KMS-11 (cell line): Measurements from ENCODE around the gene YARS1.

ENCODE experiments used
- H2AFZ ChIP-seq: fragments of 200-600 bp; sonication (generic); 2 replicates; pipeline ENCODE4 v1.6.1; 2016; ENCODE audit warnings: antibody characterized with exemption, mixed run types, low read depth
- H3K27ac ChIP-seq: fragments of 200-600 bp; sonication (generic); 2 replicates; pipeline ENCODE4 v1.6.1; 2016; ENCODE audit warnings: mild to moderate bottlenecking, mixed run types
- H3K27me3 ChIP-seq: fragments of 200-600 bp; sonication (generic); 2 replicates; pipeline ENCODE4 v1.6.1; 2017; ENCODE audit warnings: mild to moderate bottlenecking, low read depth, mixed run types, moderate library complexity; ENCODE audit not compliant: insufficient read depth
- H3K36me3 ChIP-seq: fragments of 200-600 bp; sonication (generic); 2 replicates; pipeline ENCODE4 v1.6.1; 2017; ENCODE audit warnings: mild to moderate bottlenecking, mixed run types; ENCODE audit not compliant: insufficient read depth
- H3K4me1 ChIP-seq: fragments of 200-600 bp; sonication (generic); 2 replicates; pipeline ENCODE4 v1.6.1; 2016; ENCODE audit warnings: mild to moderate bottlenecking, low read depth, mixed run types; ENCODE audit not compliant: poor library complexity, severe bottlenecking
- H3K4me2 ChIP-seq: fragments of 200-600 bp; sonication (generic); 2 replicates; pipeline ENCODE4 v1.7.0; 2016; ENCODE audit warnings: mild to moderate bottlenecking, mixed run types
- H3K4me3 ChIP-seq: fragments of 200-600 bp; sonication (generic); IDR thresholded peaks from 2 replicates; pipeline ENCODE4 v1.6.1; 2017; ENCODE audit warnings: low read depth, low read length, mixed read lengths; ENCODE audit not compliant: insufficient read depth
- H3K79me2 ChIP-seq: fragments of 200-600 bp; sonication (generic); 2 replicates; pipeline ENCODE4 v1.6.1; 2016; ENCODE audit warnings: low read depth, mixed run types; ENCODE audit not compliant: insufficient read depth
- H3K9ac ChIP-seq: fragments of 200-600 bp; sonication (generic); 2 replicates; pipeline ENCODE4 v1.6.1; 2016; ENCODE audit warnings: mild to moderate bottlenecking, mixed run types
- H4K20me1 ChIP-seq: fragments of 200-600 bp; sonication (generic); 2 replicates; pipeline ENCODE4 v1.6.1; 2016; ENCODE audit warnings: mild to moderate bottlenecking, mixed run types; ENCODE audit not compliant: insufficient read depth
- TF ChIP-seq, protein P1 (sequence below): fragments of 200-600 bp; sonication (generic); conservative IDR thresholded peaks from 2 replicates; pipeline ENCODE4 v1.6.1; 2017; ENCODE audit warnings: low read depth, mild to moderate bottlenecking, antibody characterized with exemption, low read length, moderate library complexity, mixed read lengths

The YARS1 gene

DNA sequence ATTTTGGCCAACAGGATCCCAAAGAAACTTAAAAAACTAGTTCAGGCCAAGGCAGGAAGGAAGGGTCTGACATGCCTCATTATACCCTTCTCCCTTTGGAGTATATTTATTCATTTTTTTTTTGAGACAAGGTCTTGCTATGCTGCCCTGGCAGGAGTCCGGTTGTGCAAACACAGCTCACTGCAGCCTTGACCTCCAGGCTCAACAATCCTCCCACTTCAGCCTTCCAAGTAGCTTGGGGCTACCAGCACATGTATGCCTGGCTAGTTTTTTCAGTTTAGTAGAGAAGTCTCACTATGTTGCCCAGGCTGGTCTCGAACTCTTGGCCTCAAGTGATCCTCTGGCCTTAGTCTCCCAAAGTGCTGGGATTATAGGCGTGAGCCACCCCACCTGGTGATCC is 5.2 kb downstream of the YARS1 start:
- no peak overlapping the region for H2AFZ ChIP-seq
- no peak overlapping the region for H3K4me2 ChIP-seq
- peaks cover 11% of the 10 kb centered on the region; the same call in 1 of the 2 replicates for H3K36me3 ChIP-seq
- TF ChIP-seq, protein P1, sequence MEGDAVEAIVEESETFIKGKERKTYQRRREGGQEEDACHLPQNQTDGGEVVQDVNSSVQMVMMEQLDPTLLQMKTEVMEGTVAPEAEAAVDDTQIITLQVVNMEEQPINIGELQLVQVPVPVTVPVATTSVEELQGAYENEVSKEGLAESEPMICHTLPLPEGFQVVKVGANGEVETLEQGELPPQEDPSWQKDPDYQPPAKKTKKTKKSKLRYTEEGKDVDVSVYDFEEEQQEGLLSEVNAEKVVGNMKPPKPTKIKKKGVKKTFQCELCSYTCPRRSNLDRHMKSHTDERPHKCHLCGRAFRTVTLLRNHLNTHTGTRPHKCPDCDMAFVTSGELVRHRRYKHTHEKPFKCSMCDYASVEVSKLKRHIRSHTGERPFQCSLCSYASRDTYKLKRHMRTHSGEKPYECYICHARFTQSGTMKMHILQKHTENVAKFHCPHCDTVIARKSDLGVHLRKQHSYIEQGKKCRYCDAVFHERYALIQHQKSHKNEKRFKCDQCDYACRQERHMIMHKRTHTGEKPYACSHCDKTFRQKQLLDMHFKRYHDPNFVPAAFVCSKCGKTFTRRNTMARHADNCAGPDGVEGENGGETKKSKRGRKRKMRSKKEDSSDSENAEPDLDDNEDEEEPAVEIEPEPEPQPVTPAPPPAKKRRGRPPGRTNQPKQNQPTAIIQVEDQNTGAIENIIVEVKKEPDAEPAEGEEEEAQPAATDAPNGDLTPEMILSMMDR = no peak
- no peak overlapping the region for H3K27ac ChIP-seq
- peaks cover 97% of the 10 kb centered on the region for H3K79me2 ChIP-seq
- H3K4me1 ChIP-seq = peaks cover 30% of the 10 kb centered on the region
- H3K4me3 ChIP-seq = no peak overlapping the region
- no peak overlapping the region for H3K9ac ChIP-seq
- no peaks in the 10 kb centered on the region for H3K27me3 ChIP-seq
- peaks cover 18% of the 10 kb centered on the region for H4K20me1 ChIP-seq

DNA sequence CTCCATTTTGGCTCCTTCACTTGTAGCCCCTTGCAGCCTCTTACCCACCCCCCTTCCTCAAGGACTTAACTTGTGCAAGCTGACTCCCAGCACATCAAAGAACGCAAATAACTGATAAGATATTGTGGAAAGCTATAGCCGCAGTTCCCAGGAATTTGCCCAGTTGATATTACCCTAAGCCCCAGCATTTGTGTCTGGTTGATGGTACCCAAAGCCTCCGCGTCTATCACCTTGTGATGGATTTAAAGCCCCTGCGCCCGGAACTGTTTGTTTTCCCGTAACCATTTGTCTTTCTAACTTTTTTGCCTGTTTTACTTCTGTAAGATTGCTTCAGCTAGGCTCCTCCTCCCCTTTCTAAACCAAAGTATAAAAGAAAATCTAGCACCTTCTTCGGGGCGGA is 5.9 kb downstream of the YARS1 start:
- H3K27me3 ChIP-seq = no peaks in the 10 kb centered on the region
- H3K4me1 ChIP-seq = peaks cover 30% of the 10 kb centered on the region
- no peak overlapping the region for H2AFZ ChIP-seq
- H3K4me3 ChIP-seq = no peak overlapping the region
- no peak overlapping the region for H3K27ac ChIP-seq
- TF ChIP-seq, protein P1 = no peak
- peaks cover 18% of the 10 kb centered on the region for H4K20me1 ChIP-seq
- peaks cover 15% of the 10 kb centered on the region; the same call in 1 of the 2 replicates for H3K36me3 ChIP-seq
- peaks cover 94% of the 10 kb centered on the region for H3K79me2 ChIP-seq
- H3K4me2 ChIP-seq = no peak overlapping the region
- H3K9ac ChIP-seq = no peak overlapping the region

DNA sequence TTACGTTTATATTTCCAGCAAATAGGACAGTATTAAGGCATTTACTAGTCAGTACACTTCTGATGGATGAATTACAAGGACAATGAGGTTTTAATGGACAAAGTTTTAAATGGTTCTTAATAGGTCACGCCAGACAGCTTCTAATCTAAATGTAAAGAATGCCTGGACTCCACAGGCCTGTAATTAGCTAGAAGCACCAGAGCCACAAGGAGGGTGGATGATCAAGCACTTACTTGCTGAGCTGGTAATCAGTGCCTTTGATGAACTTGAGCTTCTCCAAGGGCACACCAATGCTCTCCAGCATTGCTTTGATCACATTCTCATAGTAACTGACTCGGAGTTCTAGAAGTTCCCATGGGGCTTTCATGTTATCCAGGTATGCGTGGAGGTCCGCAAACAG is 6.8 kb downstream of the YARS1 start:
- Histone ChIP-seq H3K27ac (no peak overlapping the region), H3K9ac (no peak overlapping the region), H3K4me1 (peaks cover 34% of the 10 kb centered on the region), H3K27me3 (no peaks in the 10 kb centered on the region), H2AFZ (no peak overlapping the region), H3K79me2 (peaks cover 85% of the 10 kb centered on the region), H4K20me1 (peaks cover 18% of the 10 kb centered on the region), H3K4me2 (no peak overlapping the region), H3K36me3 (peaks cover 14% of the 10 kb centered on the region; the same call in 1 of the 2 replicates), H3K4me3 (no peak overlapping the region)
- TF ChIP-seq, protein P1 = no peak

DNA sequence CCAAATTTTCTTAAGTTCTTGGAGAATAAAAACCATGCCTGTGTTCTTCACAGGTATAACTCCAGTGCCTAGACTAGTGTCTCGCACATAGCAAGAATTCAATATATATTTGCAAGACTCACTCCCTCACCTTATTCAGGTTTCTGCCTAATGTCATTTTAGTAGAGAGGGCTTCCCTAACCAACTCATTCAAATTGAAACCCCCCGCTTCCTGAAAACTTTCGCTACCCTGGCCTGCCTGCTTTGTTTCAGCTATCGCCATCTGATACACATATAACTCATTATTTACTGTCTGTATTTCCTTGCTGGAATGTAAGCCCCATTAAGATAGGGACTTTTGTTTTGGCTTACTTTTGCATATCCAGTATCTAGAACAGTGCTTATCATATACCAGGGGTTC is 8.6 kb downstream of the YARS1 start:
- H3K4me2 ChIP-seq = no peak overlapping the region
- H4K20me1 ChIP-seq = peaks cover 16% of the 10 kb centered on the region
- TF ChIP-seq, protein P1 = no peak
- no peak overlapping the region for H2AFZ ChIP-seq
- H3K27ac ChIP-seq = no peak overlapping the region
- no peaks in the 10 kb centered on the region for H3K27me3 ChIP-seq
- H3K4me1 ChIP-seq = peaks cover 17% of the 10 kb centered on the region
- peaks cover 11% of the 10 kb centered on the region; the same call in 1 of the 2 replicates for H3K36me3 ChIP-seq
- H3K4me3 ChIP-seq = no peak overlapping the region
- H3K9ac ChIP-seq = no peak overlapping the region
- H3K79me2 ChIP-seq = peaks cover 67% of the 10 kb centered on the region
